IgD-negative memory B cell (primary cell): Measurements from ENCODE around the gene RFFL. TPM values are rescaled to one million over a fixed set of nuclear protein-coding genes. Genes with fewer than 3 reads are reported as not detected.
A peak's percentile ranks its signal among the peaks of the same experiment; 100 is the strongest.

Source experiments
- H3K27ac Mint-ChIP-seq, 3 donors: one replicate each; pipeline ENCODE4 v1.8.0; 2020 to 2022; ENCODE audit warnings: mild to moderate bottlenecking in 3 of 3, mixed read lengths in 3 of 3, moderate library complexity in 1 of 3
- H3K27me3 Mint-ChIP-seq: one replicate; pipeline ENCODE4 v1.8.0; 2021; ENCODE audit warnings: mixed read lengths
- H3K36me3 Mint-ChIP-seq: one replicate; pipeline ENCODE4 v1.8.0; 2020; ENCODE audit warnings: mild to moderate bottlenecking, mixed read lengths
- H3K4me1 Mint-ChIP-seq, 3 donors: one replicate each; pipeline ENCODE4 v1.8.0; 2020 to 2022; ENCODE audit warnings: mixed read lengths in 3 of 3, mild to moderate bottlenecking in 1 of 3
- H3K4me3 Mint-ChIP-seq, 4 donors: one replicate each; pipeline ENCODE4 v1.8.0; 2020 to 2022; ENCODE audit warnings: mild to moderate bottlenecking in 4 of 4, mixed read lengths in 4 of 4, moderate library complexity in 3 of 4
- H3K9me3 Mint-ChIP-seq, 3 donors: one replicate each; pipeline ENCODE4 v1.8.0; 2020 to 2021; ENCODE audit warnings: mixed read lengths in 3 of 3, mild to moderate bottlenecking in 1 of 3
- polyA plus RNA-seq: library from polyadenylated mRNA; unstranded; fragments of 300-500 nt; fragmentation: Illumina TruSeq; gene quantifications from one replicate; pipeline ENCODE4 v1.2.3, GENCODE V29; 2021

The RFFL gene
- polyA plus RNA-seq, 1 donor from 2014 or later = 28.9 TPM

DNA sequence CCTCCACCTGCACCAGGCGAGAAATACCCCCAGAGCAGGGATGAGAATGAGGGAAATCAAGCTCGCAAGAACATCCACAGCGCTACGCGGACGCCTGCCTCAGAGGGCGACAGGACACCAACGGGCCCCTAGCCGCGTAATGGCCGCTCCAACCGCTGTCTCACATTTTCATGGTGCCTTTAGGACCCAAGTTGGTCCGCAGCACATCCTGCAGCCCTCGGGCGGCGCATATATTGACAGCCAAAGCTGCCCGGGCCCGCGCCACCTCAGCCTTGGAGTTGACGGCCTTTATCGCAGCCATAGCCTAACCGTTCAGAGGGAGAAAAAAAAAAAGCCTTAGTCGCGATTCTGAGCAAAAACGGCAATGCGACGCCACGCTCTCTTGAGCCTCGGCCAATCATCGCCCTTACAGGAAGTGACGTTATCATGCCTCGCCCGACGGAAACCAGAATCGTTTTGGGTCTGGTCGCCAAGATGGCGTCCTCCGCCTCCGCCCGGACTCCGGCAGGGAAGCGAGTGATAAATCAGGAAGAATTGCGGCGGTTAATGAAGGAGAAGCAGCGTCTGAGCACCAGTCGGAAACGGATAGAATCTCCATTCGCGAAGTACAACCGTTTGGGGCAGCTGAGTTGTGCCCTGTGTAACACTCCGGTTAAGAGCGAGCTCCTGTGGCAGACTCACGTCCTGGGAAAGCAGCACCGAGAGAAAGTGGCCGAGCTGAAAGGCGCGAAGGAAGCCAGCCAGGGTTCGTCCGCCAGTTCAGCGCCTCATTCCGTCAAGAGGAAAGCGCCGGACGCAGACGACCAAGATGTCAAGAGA lies 102.2 kb downstream of the RFFL start, which contains the start of the genes CCT6B and ZNF830:
CCT6B (minus strand) TSS at position 368 of the 819 bp plus-strand sequence; CDS start at position 301, 67 bp downstream.
ZNF830 (plus strand) TSS at position 448 of the 819 bp plus-strand sequence; CDS start at position 475, 27 bp downstream.
- Mint-ChIP-seq H3K27me3 (peaks cover 6% of the 10 kb centered on the region), H3K27ac (peak within 1 kb of the TSS; percentile 88 to 99 (median 99)), H3K36me3 (peaks cover 6% of the 10 kb centered on the region), H3K4me3 (peak within 1 kb of the TSS; percentile 94 to 100 (median 100)), H3K9me3 (peaks cover 0 to 5% (median 5%) of the 10 kb centered on the region in 3 donors), H3K4me1 (peaks cover 11 to 20% (median 19%) of the 10 kb centered on the region in 3 donors)

DNA sequence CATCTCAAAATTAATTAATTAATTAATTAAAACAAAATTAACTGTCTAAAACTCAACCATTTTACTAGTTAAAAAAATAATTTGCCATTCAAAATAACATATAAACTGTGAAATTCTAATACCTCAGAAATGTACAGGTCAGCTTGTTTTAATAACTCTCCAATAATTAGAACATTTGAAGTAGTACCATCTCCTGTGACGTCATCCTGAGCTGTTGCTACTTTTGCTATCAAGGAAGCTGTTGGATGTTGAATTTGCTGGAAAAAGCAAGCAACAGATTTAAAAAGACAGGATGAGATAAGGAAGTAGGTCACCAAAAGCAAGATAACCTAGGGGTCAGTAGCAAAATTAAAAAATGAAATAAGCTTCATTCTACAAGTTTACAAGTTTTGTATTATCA lies 105.1 kb downstream of the RFFL start:
- H3K36me3 Mint-ChIP-seq = peaks cover 2% of the 10 kb centered on the region
- no peak overlapping the region for H3K4me3 Mint-ChIP-seq
- H3K9me3 Mint-ChIP-seq = peaks cover 0 to 5% (median 5%) of the 10 kb centered on the region in 3 donors
- no peak overlapping the region for H3K27ac Mint-ChIP-seq
- peaks cover 11 to 17% (median 15%) of the 10 kb centered on the region in 3 donors for H3K4me1 Mint-ChIP-seq
- peaks cover 6% of the 10 kb centered on the region for H3K27me3 Mint-ChIP-seq

Other genes with a start within 250 kb of the RFFL start
- 2.8 TPM for gene CCT6B, start 102.2 kb downstream of the RFFL start, polyA plus RNA-seq
- 22.7 TPM for gene ZNF830, start 102.2 kb downstream of the RFFL start, polyA plus RNA-seq
- 15.2 TPM for gene LIG3, start 83.2 kb downstream of the RFFL start, polyA plus RNA-seq
- 14.3 TPM for gene RAD51D, start 56.2 kb upstream of the RFFL start, polyA plus RNA-seq
- not detected for gene FNDC8, start 57.9 kb upstream of the RFFL start, polyA plus RNA-seq
- 6.0 TPM for gene NLE1, start 78.6 kb upstream of the RFFL start, polyA plus RNA-seq
- gene UNC45B, start 84.1 kb upstream of the RFFL start, polyA plus RNA-seq = not detected
- not detected for gene SLC35G3, start 130.7 kb upstream of the RFFL start, polyA plus RNA-seq
- 8.9 TPM for gene SLFN5, start 179.4 kb upstream of the RFFL start, polyA plus RNA-seq